SU-DHL-6 (cell line): ENCODE data around the gene CMSS1.

ENCODE experiments used
- CTCF ChIP-seq: fragments of 200-600 bp; sonication (generic); IDR thresholded peaks from one replicate; pipeline ENCODE4 v1.5.1; 2017; ENCODE audit warnings: antibody characterized with exemption, mild to moderate bottlenecking, low read length, moderate library complexity; ENCODE audit not compliant: insufficient read depth, poor library complexity, severe bottlenecking
- EZH2phosphoT487 ChIP-seq: fragments of 200-600 bp; sonication (generic), shearing (Covaris generic); conservative IDR thresholded peaks from 2 replicates; pipeline ENCODE4 v1.6.1; 2018; ENCODE audit warnings: mild to moderate bottlenecking, antibody characterized with exemption, low read length, moderate library complexity, mixed read lengths

GRCh38 chr3:100140976-100141375, 323.3 kb downstream of the CMSS1 start:
- TF ChIP-seq CTCF (no peak), EZH2phosphoT487 (no peak)
